Jurkat, Clone E6-1 (cell line): ENCODE results near the gene TSPAN14.

Experiments
- DNase-seq: peaks from one replicate; pipeline ENCODE4 v3.0.0-alpha.2; 2011; ENCODE audit warnings: low read depth, low spot score
- H3K4me3 ChIP-seq: 2 replicates; pipeline ENCODE4 v1.5.1; 2011; ENCODE audit warnings: mild to moderate bottlenecking, low read length, control low read depth, moderate library complexity

TSPAN14 gene

GRCh38 chr10:80484243-80484642, 30.1 kb downstream of the TSPAN14 start:
- H3K4me3 ChIP-seq: no peak overlapping the region
- no peak for DNase-seq

DNA sequence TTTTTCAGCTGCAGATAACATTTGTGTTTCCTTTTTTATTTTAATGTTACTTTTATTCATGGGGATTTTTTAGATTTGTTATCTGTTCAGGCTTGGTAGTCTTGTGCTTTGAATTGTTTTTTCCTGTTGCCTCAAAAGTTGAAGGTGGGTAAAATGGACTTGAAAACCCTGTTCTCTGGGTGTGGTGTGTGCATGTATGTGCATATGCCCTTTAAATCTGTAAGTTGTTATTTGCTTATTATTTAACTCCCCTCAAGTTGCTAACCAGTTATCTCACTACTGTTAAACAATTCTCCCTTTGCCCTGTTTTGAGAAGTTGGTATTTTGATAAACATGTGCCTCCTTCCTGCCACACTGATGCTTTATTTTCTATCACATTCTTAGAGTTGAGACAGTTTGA, 30.6 kb downstream of the TSPAN14 start:
- no peak overlapping the region for H3K4me3 ChIP-seq
- DNase-seq: no peak

DNA sequence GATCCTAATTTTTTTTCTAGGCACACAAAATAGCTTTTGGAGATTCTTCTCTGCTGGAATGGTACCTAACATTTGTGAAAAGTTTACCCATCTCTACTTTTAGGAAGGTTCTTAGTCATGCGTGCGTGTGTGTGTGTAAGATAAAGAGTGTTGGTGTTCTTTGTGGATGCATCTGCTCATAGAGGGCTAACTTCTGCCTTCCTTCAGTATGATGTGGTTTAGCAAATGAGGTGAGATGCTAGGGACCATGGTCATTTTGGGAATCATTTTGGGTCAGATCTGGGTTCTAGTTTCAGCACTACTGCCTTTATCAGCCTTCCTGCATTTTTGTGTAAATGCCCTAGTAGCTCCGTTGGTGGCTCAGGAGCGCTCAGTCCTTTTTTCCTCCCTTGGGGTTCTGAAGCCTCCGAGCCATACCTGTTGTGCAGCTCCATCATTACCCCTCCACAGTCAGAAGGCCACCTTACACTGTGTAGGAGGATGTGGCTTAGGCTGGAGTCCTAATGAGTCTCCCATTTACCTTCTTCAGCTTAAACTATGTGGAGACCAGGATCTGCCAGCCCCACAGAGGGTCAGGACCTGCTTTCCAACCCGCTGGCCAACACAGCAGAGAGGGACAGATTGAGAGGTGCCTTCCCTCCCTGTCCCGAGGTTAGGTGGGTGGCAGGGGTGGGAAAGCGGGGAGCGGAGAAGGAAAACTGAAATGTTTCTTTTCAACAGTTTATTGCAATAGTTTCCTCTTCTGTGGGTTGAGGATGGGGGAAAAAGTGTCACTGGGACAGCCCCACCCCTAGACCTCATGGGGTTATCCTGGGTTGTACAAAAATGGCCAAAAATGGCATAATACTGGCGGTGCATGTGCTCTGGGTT, 31.2 kb downstream of the TSPAN14 start:
- no peak overlapping the region for H3K4me3 ChIP-seq
- DNase-seq: no peak

GRCh38 chr10:80485946-80486764, 32.0 kb downstream of the TSPAN14 start:
- no peak for DNase-seq
- H3K4me3 ChIP-seq: no peak overlapping the region

- no peak overlapping the region for H3K4me3 ChIP-seq
- no peak for DNase-seq
These were observed 32.8 kb downstream of the TSPAN14 start for GRCh38 chr10:80486785-80487420.

DNA sequence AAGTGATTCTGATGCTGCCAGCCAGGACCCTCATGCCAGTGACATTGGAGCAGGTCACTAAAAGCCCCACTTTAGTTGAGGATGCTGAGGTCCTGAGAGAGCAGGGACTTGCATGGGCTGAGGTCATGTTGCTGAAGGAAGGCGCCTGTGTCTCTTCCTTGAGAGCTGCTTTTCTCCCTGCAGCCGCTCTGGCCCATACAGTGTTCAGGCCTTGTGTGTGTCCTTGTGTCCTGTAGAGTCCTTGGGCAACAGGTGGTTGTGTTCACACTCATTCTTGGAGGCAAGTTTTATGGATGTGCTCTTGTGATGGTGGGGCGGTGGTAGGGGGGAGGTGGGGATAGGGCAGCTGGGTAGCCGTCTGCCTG, 33.3 kb downstream of the TSPAN14 start:
- no peak overlapping the region for H3K4me3 ChIP-seq
- no peak for DNase-seq

DNA sequence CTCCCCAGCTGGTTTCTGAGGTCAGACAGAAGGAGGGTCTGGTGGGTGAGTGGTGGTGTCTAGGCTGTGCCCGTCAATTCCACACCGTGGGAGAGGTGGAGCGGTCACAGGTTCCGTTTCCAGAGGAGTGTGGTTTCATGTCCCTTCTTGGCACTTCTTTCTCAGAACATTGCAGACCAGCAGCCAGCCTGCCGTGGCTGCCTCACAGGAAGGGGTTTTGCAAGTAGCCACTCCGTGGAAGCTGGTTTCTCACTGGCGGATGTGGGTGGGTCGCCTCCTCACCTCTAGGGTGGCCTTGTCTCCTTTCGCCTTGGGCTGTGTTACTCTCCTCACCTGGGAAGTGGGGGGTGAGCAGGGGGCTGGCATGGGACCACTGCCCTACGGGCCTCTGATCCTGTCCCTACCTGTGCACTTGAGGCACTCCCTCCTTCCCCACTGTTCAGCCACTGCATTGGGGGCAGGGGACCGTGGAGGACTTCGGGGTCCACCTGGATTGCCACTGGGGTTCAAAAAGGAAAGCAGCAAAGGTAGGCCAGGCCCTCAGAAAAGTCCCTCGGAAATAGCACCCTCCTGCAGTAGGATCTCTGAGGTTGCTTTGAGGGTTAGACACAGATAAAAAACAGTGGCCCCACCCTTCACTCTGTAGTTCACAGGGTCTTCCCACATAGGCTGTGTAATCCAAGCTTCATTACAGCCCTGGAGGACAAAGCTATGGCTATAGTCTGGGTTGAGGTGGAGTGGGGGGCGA, 33.9 kb downstream of the TSPAN14 start:
- no peak for DNase-seq
- H3K4me3 ChIP-seq: no peak overlapping the region; the same call in 1 of the 2 replicates

DNA sequence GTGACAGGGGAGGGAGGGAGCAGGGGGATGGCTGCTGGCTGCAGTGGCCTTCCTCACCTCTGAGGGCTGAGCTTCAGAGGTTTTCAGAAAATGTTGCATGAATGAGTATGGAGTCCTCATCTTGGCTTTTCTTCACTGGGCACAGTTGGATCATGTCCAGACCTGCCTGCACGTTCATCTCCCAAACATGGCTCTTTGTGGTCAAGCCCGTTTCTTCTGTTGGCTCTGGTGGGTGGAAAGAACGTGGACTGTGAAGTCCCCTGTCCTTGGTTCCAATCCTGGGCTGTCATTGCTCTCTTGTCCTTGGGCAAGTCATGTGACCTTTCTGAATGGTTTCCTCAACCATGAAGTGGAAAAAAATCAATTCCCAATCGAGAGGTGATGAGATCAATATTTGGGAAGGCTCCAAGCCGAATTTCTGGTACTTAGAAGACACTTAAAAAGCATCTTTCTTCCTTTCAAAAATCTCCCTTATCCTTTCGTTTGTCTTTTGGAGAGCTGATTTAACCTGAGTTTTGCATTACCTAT, 34.5 kb downstream of the TSPAN14 start:
- H3K4me3 ChIP-seq: no peak overlapping the region
- no peak for DNase-seq

DNA sequence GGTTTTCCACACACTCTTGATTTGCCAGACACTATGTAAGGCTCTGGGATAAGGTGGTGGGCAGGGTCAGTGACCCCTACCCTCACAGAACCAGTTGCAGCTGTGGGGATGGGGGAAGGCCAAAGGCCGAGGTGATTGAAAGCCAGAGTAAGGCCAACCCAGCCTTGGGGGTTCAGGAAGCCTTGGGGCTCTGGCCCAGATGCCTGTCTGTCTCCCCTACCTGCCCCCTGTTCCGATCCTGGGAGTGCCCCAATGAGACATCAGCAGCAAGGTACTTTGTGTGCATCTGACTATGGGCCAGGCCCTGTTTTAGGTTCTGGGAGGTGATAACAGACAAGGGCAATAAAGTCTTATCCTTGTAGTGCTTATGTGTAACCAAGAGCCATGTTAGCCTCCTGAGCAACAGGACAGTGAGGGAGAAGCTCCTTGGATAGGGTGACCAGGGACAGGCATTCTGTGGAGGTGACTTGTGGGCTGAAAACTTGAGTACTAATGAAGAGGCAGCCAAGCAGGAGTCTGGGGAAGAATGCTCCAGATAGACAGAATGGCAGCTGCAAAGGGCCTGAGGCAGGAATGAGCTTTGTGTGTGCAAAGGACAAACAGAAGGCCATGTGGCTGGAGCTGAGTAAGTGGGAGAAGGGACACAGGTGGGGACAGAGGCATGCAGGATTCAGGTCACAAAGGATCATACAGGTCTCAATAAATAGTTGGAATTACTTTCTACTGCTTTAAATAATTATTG, 35.4 kb downstream of the TSPAN14 start:
- no peak for DNase-seq
- H3K4me3 ChIP-seq: no peak overlapping the region

- no peak for DNase-seq
- H3K4me3 ChIP-seq: no peak overlapping the region
These were observed 37.4 kb downstream of the TSPAN14 start for GRCh38 chr10:80491251-80492102.

GRCh38 chr10:80492848-80493521, 38.9 kb downstream of the TSPAN14 start:
- H3K4me3 ChIP-seq: peak overlapping the region; percentile 20
- DNase-seq: no peak

DNA sequence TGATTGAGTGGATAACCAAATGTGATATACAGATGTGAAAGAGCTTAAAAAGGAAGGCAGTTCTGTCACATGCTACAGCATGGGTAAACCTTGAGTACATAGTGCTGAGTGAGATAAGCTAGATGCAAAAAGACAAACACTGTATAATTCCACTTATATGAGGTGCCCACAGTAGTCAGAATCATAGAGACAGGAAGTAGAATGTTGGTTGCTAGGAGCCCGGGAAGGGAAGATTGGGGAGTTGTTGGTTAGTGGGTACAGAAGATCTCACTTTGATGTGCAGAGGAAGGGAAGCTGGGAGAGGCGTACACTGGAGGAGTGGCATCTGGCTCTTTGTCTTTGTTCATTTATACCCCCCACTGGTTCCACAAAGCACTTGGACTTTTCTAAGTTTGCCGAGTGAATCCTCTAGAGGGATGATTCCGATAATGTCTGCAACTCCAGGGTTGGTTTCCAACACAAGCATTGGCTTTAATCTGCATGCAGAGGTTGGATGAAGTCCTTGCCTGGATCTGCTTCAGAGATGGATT, 39.5 kb downstream of the TSPAN14 start:
- peak; percentile 97 for DNase-seq
- peak overlapping the region; percentile 22 for H3K4me3 ChIP-seq

GRCh38 chr10:80496555-80497172, 42.6 kb downstream of the TSPAN14 start:
- no peak overlapping the region for H3K4me3 ChIP-seq
- DNase-seq: no peak

GRCh38 chr10:80497187-80498077, 43.3 kb downstream of the TSPAN14 start:
- DNase-seq: no peak

GRCh38 chr10:80498078-80498832, 44.1 kb downstream of the TSPAN14 start:
- no peak overlapping the region for H3K4me3 ChIP-seq
- DNase-seq: no peak

More at GRCh38 chr10:80497187-80498077, 43.3 kb downstream of the TSPAN14 start:
- H3K4me3 ChIP-seq: no peak overlapping the region
